CD8-positive, alpha-beta memory T cell (primary cell): ENCODE data around the gene PLPP2. TPM values are rescaled to one million over a fixed set of nuclear protein-coding genes. Genes with fewer than 3 reads are reported as not detected.
"Not testable (repeated sequence)": the region's sequence is repeated elsewhere in the genome, so short reads cannot be mapped to it uniquely, and the experiment has no call there.

Experiments
- CTCF ChIA-PET: fragments of 350-600 bp; sonication (Branson Sonifier 250); formaldehyde crosslinking; loops from one replicate; lab custom pipeline; 2021; ENCODE audit warnings: antibody characterized with exemption; lab: Charles Lee
- POLR2A ChIA-PET: fragments of 350-600 bp; sonication (Branson Sonifier 250); formaldehyde crosslinking; loops from one replicate; lab custom pipeline; 2021; ENCODE audit warnings: antibody characterized with exemption; lab: Charles Lee
- DNase-seq, 5 donors: peaks; one replicate each; pipeline versions ENCODE4 v3.0.0 to v3.0.0-alpha.2; 2020 to 2022; ENCODE audit warnings: mixed read lengths in 1 of 5
- H3K27ac ChIP-seq: one replicate; pipeline ENCODE4 v1.7.0; 2013; ENCODE audit warnings: low read depth, mild to moderate bottlenecking, low read length, moderate library complexity
- H3K27me3 ChIP-seq: 2 replicates; pipeline ENCODE4 v1.7.0; 2013; ENCODE audit warnings: low read length, mild to moderate bottlenecking; ENCODE audit not compliant: insufficient read depth, poor library complexity, severe bottlenecking
- H3K36me3 ChIP-seq: 2 replicates; pipeline ENCODE4 v1.7.0; 2013; ENCODE audit warnings: mild to moderate bottlenecking, low read length, moderate library complexity; ENCODE audit not compliant: insufficient read depth
- H3K4me1 ChIP-seq: 2 replicates; pipeline ENCODE4 v1.7.0; 2013; ENCODE audit warnings: mild to moderate bottlenecking, low read length, moderate library complexity; ENCODE audit not compliant: insufficient read depth
- H3K4me3 ChIP-seq: 2 replicates; pipeline ENCODE4 v1.7.0; 2013; ENCODE audit warnings: mild to moderate bottlenecking, low read length
- H3K9me3 ChIP-seq: 2 replicates; pipeline ENCODE4 v1.7.0; 2013; ENCODE audit warnings: mild to moderate bottlenecking, low read length
- H3K27ac Mint-ChIP-seq, 8 donors: one replicate each; pipeline ENCODE4 v1.8.0; 2020 to 2021; ENCODE audit warnings: mixed read lengths in 8 of 8, mild to moderate bottlenecking in 6 of 8, inconsistent platforms in 3 of 8, moderate library complexity in 3 of 8
- H3K27me3 Mint-ChIP-seq, 2 donors: one replicate each; pipeline ENCODE4 v1.8.0; 2020 to 2021; ENCODE audit warnings: mixed read lengths in 2 of 2, mild to moderate bottlenecking in 1 of 2, moderate library complexity in 1 of 2
- H3K36me3 Mint-ChIP-seq, 3 donors: one replicate each; pipeline ENCODE4 v1.8.0; 2020 to 2021; ENCODE audit warnings: mixed read lengths in 3 of 3, inconsistent platforms in 1 of 3, mild to moderate bottlenecking in 1 of 3
- H3K4me1 Mint-ChIP-seq, 3 donors: one replicate each; pipeline ENCODE4 v1.8.0; 2020 to 2021; ENCODE audit warnings: mixed read lengths in 3 of 3, inconsistent platforms in 1 of 3, mild to moderate bottlenecking in 1 of 3
- H3K4me3 Mint-ChIP-seq, 7 donors: one replicate each; pipeline ENCODE4 v1.8.0; 2020 to 2021; ENCODE audit warnings: mixed read lengths in 7 of 7, mild to moderate bottlenecking in 6 of 7, moderate library complexity in 4 of 7, inconsistent platforms in 2 of 7
- H3K9me3 Mint-ChIP-seq, 5 donors: one replicate each; pipeline ENCODE4 v1.8.0; 2020 to 2022; ENCODE audit warnings: mixed read lengths in 5 of 5, mild to moderate bottlenecking in 3 of 5, moderate library complexity in 2 of 5, inconsistent platforms in 1 of 5
- polyA plus RNA-seq: library from polyadenylated mRNA; unstranded; fragments of 300-500 nt; fragmentation: Illumina TruSeq; gene quantifications from one replicate; pipeline ENCODE4 v1.2.3, GENCODE V29; 2021
- total RNA-seq, 2 experiments: library from RNA; stranded (reverse); gene quantifications; one replicate each; pipeline ENCODE4 v1.2.3, GENCODE V29; 2021

The PLPP2 gene
- total and polyA plus RNA-seq, 3 experiments from 2014 or later, result 2.3 TPM; not detected in 2

DNA sequence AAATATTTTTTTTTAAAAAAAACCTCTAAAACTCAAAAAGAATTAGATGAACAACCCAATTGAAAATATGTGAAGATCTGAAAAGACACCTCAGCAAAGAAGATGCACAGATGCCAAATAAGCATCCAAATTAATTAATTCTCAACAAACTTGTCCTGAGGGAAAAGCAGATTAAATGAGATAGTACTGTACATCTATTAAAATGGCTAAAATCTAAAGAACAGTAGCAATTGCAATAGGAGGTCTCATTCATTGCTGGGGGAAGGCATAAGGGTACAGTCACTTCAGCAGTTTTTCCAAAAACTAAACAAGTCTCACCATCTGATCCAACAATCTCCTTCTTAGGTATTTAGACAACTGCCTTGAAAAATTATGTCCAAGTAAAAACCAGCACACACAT is 22.0 kb downstream of the PLPP2 start:
- ChIA-PET CTCF (no interaction called here), POLR2A (no interaction called here)
- no peak overlapping the region for H3K27ac ChIP-seq
- no peak overlapping the region for H3K4me3 Mint-ChIP-seq
- DNase-seq, result no peak
- H3K27ac Mint-ChIP-seq, result no peak overlapping the region
- no peaks in the 10 kb centered on the region for H3K9me3 Mint-ChIP-seq
- H3K4me1 Mint-ChIP-seq, result peaks cover 5 to 11% (median 8%) of the 10 kb centered on the region in 3 donors
- no peaks in the 10 kb centered on the region for H3K4me1 ChIP-seq
- no peaks in the 10 kb centered on the region for H3K9me3 ChIP-seq
- no peaks in the 10 kb centered on the region for H3K36me3 Mint-ChIP-seq
- no peak overlapping the region for H3K4me3 ChIP-seq
- peaks cover 14% of the 10 kb centered on the region for H3K27me3 ChIP-seq
- H3K27me3 Mint-ChIP-seq, result peaks cover 10 to 61% of the 10 kb centered on the region in 2 donors
- no peaks in the 10 kb centered on the region for H3K36me3 ChIP-seq

DNA sequence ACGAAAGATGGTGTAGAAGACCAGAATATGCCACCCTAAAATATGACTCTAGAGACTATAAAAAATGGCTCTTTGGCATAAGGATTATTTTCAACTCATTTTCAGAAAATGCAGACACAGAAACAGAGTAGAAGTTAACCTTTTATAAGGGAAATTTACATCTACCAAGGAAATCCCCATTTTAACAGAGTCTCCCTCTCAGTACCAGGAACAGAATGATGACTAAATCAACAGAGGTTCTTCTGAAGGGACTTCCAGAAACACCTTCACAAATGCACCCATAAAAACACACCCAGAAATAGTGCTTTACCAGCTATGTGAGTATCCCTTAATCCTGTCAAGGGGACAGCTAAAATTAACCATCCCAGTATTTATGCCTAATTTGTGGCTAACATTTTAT is 29.1 kb downstream of the PLPP2 start:
- Mint-ChIP-seq H3K27me3 (peaks cover 15 to 64% of the 10 kb centered on the region in 2 donors), H3K36me3 (no peaks in the 10 kb centered on the region), H3K9me3 (no peaks in the 10 kb centered on the region), H3K27ac (no peak overlapping the region), H3K4me3 (no peak overlapping the region), H3K4me1 (peaks cover 3 to 8% (median 6%) of the 10 kb centered on the region in 3 donors)
- Histone ChIP-seq H3K27me3 (peaks cover 14% of the 10 kb centered on the region), H3K4me3 (no peak overlapping the region), H3K9me3 (no peaks in the 10 kb centered on the region), H3K36me3 (no peaks in the 10 kb centered on the region), H3K4me1 (no peaks in the 10 kb centered on the region), H3K27ac (no peak overlapping the region)
- CTCF ChIA-PET, result no interaction called here
- DNase-seq, result no peak
- POLR2A ChIA-PET, result no interaction called here

DNA sequence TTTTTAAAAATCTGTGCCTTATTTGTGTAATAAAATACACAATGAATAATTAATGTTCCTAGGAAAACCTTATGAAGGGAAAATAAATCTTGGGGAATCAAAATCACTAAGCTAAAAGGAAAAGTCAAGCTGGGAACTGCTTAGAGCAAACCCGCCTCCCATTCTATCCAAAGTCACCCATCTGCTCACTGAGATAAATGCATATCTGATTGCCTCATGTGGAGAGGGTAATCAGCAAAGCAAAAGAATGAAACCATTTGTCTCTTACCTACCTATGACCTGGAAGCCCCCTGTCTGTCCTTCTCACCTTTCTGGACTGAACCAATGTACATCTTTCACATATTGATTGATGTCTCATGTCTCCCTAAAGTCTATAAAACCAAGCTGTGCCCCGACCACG is 34.4 kb downstream of the PLPP2 start:
- CTCF ChIA-PET, H3K9me3 ChIP-seq, H3K36me3 Mint-ChIP-seq, H3K4me1 ChIP-seq, POLR2A ChIA-PET, H3K27ac ChIP-seq, H3K27me3 ChIP-seq, H3K4me1 Mint-ChIP-seq, H3K4me3 Mint-ChIP-seq, H3K27ac Mint-ChIP-seq, H3K4me3 ChIP-seq, H3K36me3 ChIP-seq, DNase-seq, H3K9me3 Mint-ChIP-seq: not testable (repeated sequence)
- peaks cover 17 to 59% of the 10 kb centered on the region in 2 donors for H3K27me3 Mint-ChIP-seq

DNA sequence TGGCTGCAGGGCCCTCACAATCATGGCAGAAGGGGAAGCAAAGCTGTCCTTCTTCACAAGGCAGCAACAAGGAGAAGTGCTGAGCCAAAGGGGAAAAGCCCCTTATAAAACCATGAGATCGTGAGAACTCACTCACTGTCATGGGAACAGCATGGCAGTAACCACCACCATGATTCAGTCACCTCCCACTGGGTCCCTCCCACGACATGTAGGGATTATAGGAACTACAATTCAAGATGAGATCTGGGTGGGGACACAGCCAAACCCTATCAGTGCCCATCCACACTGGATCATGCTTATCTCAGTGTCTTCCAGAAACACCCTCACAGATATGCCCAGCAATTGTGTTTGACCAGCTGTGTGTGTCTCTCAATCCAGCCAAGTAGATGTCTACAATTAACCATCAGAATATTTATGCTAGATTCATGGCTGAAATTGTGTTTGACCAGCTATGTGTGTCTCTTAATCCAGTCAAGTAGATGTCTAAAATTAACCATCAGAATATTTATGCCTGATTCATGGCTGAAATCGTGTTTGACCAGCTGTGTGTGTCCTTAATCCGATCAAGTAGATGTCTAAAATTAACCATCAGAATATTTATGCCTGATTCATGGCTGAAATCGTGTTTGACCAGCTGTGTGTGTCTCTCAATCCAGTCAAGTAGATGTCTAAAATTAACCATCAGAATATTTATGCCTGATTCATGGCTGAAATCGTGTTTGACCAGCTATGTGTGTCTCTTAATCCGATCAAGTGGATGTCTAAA is 38.6 kb downstream of the PLPP2 start:
- POLR2A ChIA-PET, H3K9me3 Mint-ChIP-seq, H3K27me3 ChIP-seq, DNase-seq, CTCF ChIA-PET, H3K9me3 ChIP-seq, H3K36me3 Mint-ChIP-seq, H3K36me3 ChIP-seq, H3K4me1 Mint-ChIP-seq, H3K27ac Mint-ChIP-seq, H3K27ac ChIP-seq, H3K4me1 ChIP-seq, H3K4me3 ChIP-seq, H3K4me3 Mint-ChIP-seq: not testable (repeated sequence)
- H3K27me3 Mint-ChIP-seq, result peaks cover 8 to 44% of the 10 kb centered on the region in 2 donors

DNA sequence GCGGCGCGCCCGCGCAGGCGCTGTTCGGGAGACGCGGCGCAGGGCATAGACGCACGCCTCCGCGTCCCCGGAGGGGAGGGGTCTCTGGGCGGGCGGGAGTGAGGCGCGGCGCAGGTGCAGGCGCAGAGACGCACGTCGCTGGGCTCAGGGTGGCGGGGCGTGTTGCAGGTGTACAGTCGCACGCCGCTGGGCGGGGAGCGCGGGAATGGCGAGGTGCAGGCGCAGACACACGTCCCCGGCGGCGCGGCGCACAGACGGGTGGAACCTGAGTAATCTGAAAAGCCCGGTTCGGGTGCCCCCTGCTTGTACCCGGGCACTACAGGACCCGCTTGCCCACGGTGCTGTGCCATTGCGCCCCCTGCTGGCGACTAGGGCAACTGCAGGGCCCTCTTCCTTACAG is 44.7 kb downstream of the PLPP2 start:
- H3K27ac ChIP-seq, result no peak overlapping the region
- H3K36me3 ChIP-seq, result no peaks in the 10 kb centered on the region
- CTCF ChIA-PET, result no interaction called here
- Mint-ChIP-seq H3K36me3 (no peaks in the 10 kb centered on the region), H3K27me3 (peaks cover 0 to 1% of the 10 kb centered on the region in 2 donors), H3K27ac (no peak overlapping the region), H3K9me3 (peaks cover 0 to 2% (median 0%) of the 10 kb centered on the region in 5 donors), H3K4me1 (no peaks in the 10 kb centered on the region), H3K4me3 (no peak overlapping the region)
- DNase-seq, result no peak
- POLR2A ChIA-PET, result no interaction called here
- H3K27me3 ChIP-seq, result no peaks in the 10 kb centered on the region
- no peaks in the 10 kb centered on the region for H3K4me1 ChIP-seq
- no peaks in the 10 kb centered on the region for H3K9me3 ChIP-seq
- H3K4me3 ChIP-seq, result no peak overlapping the region

DNA sequence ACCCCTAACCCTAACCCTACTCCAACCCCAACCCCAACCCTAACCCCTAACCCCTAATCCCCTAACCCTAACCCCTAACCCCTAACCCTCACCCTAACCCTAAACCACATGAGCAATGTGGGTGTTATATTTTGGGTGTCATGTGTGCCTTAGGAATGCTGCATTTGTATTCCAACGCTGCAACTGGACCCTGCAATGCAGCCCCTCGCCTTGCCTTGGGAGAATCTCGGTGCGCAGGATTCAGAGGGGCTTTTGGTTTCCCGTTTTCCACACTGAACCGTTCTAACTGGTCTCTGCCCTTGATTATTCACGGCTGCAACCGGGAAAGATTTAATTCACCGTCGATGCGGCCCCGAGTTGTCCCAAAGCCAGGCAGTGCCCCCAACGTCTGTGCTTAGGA is 45.3 kb downstream of the PLPP2 start:
- H3K4me1 Mint-ChIP-seq, H3K27me3 ChIP-seq, H3K9me3 ChIP-seq, H3K27ac ChIP-seq, DNase-seq, CTCF ChIA-PET, POLR2A ChIA-PET, H3K27ac Mint-ChIP-seq, H3K4me1 ChIP-seq, H3K36me3 Mint-ChIP-seq, H3K9me3 Mint-ChIP-seq, H3K4me3 ChIP-seq, H3K36me3 ChIP-seq, H3K27me3 Mint-ChIP-seq: not testable (repeated sequence)
- peak overlapping the region in 2 of 7 donors; percentile 25 to 34 for H3K4me3 Mint-ChIP-seq

DNA sequence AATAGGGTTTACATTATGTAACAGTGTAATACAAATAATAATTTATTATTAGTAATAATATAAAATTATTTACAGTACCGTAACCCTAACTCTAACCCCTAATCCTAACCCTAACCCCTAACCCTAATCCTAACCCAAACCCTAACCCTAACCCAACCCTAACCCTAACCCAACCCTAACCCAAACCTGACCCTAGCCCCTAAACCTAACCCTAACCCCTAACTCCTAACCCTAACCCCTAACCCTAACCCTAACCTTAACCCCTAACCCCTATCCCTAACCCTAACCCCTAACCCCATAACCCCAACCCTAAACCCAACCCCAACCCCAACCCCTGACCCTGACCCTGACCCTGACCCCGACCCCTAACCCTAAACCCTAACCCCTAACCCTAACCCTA is 45.7 kb downstream of the PLPP2 start:
- no peaks in the 10 kb centered on the region for H3K27me3 ChIP-seq
- no peak overlapping the region for H3K27ac ChIP-seq
- Mint-ChIP-seq H3K4me3 (no peak overlapping the region), H3K36me3 (no peaks in the 10 kb centered on the region), H3K9me3 (peaks cover 0 to 2% (median 0%) of the 10 kb centered on the region in 5 donors), H3K27me3 (no peaks in the 10 kb centered on the region), H3K4me1 (no peaks in the 10 kb centered on the region), H3K27ac (no peak overlapping the region)
- POLR2A ChIA-PET, result no interaction called here
- H3K4me1 ChIP-seq, result no peaks in the 10 kb centered on the region
- H3K36me3 ChIP-seq, result no peaks in the 10 kb centered on the region
- DNase-seq, result no peak
- CTCF ChIA-PET, result no interaction called here
- H3K4me3 ChIP-seq, result no peak overlapping the region
- H3K9me3 ChIP-seq, result no peaks in the 10 kb centered on the region
